ENCODE results near the gene CMTM6. TPM values are rescaled to one million over a fixed set of nuclear protein-coding genes. Genes with fewer than 3 reads are reported as not detected.
"Not testable (repeated sequence)": the region's sequence is repeated elsewhere in the genome, so short reads cannot be mapped to it uniquely, and the experiment has no call there.

Gene CMTM6
- polyA plus RNA-seq, 4 donors = 7.3 to 55.7 (median 17.6) TPM

DNA sequence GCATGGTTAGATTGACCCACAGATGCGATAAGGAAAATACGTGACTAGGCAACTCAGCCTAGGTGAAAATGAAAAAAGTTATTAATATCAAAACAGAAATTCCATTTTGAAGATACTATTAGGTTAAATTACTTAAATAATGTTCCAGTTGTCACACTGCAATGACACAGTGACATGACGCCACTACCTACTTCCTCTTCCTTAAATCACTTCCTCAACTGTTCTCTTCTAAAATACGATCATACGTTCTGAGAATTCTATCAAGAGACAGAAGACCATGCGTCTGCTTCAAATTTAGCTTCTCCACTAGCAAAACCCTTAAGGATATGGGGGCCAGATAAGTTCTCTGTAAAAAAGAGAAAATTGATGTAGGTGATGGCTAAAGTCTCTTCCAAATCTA is 18.2 kb downstream of the CMTM6 start:
- DNase-seq (no peak), FAIRE-seq (no peak)
- WGBS, 3 donors = 83 to 92% (median 90%) methylated on average over 6 of the region's 6 CpGs
- Histone ChIP-seq H3K27ac (ENCODE audit: low read depth in 1 of 3, low read length in 2 of 3) (no peak overlapping the region), H3K4me1 (ENCODE audit: control insufficient read depth in 3 of 3, insufficient read depth in 2 of 3, low read depth in 1 of 3, low read length in 2 of 3) (no peaks in the 10 kb centered on the region), H3K27me3 (ENCODE audit: control insufficient read depth in 3 of 3, insufficient read depth in 3 of 3, low read length in 3 of 3) (no peaks in the 10 kb centered on the region), H3K36me3 (ENCODE audit: control insufficient read depth in 3 of 3, insufficient read depth in 2 of 3, low read depth in 1 of 3, low read length in 3 of 3) (peaks cover 4 to 14% (median 10%) of the 10 kb centered on the region in 3 donors), H3K9me3 (ENCODE audit: control insufficient read depth in 2 of 2, insufficient read depth in 1 of 2, low read depth in 1 of 2, low read length in 1 of 2) (no peaks in the 10 kb centered on the region), H3K4me3 (ENCODE audit: low read depth in 1 of 3, low read length in 3 of 3) (no peak overlapping the region)

DNA sequence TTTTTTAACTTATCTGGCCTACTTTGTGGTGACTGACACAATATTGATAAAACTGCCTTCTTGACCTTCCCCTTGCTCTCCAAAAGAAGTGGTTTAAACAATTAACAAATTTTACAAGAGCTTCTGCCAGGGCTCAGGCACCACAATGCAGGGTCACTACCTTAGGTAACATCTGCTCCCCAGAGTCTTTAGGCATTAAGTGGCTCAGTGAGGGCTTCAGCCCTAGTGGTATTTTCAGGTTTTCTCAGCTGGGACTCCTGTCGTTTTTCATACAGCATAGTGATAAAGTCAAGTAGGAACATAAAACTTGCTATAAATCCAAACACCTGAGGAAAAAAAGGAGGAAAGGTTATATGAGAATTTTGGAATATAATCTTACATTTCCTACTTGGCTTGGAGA is 18.9 kb downstream of the CMTM6 start:
- DNase-seq (no peak), FAIRE-seq (peak; percentile 36)
- Histone ChIP-seq H3K4me1 (ENCODE audit: control insufficient read depth in 3 of 3, insufficient read depth in 2 of 3, low read depth in 1 of 3, low read length in 2 of 3) (no peaks in the 10 kb centered on the region), H3K27ac (ENCODE audit: low read depth in 1 of 3, low read length in 2 of 3) (peak overlapping the region in 1 of 3 donors; percentile 31), H3K9me3 (ENCODE audit: control insufficient read depth in 2 of 2, insufficient read depth in 1 of 2, low read depth in 1 of 2, low read length in 1 of 2) (no peaks in the 10 kb centered on the region), H3K4me3 (ENCODE audit: low read depth in 1 of 3, low read length in 3 of 3) (no peak overlapping the region), H3K36me3 (ENCODE audit: control insufficient read depth in 3 of 3, insufficient read depth in 2 of 3, low read depth in 1 of 3, low read length in 3 of 3) (peaks cover 4 to 14% (median 12%) of the 10 kb centered on the region in 3 donors), H3K27me3 (ENCODE audit: control insufficient read depth in 3 of 3, insufficient read depth in 3 of 3, low read length in 3 of 3) (no peaks in the 10 kb centered on the region)
- 41 to 48% (median 45%) methylated on average over 1 of the region's 1 CpG for WGBS, 3 donors

DNA sequence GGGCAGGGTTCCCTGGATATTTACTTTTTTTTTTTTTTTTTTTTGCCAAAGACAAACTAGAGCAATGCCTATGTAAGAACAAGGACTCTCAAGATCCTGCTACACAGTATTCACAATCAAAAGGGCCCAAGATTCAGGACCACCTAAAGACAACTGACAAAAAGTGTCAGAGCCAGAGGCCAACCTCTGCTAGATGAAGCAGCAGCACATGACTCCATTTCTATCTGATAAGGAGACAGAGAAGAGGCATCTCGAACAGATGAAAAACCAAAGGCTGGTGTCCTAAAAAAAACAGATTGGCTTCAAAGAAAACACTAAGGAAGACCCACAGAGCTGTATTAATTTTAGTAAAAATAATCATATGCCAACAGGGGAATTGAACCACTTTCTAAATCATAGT is 20.0 kb downstream of the CMTM6 start:
- 75 to 89% (median 83%) methylated on average over 1 of the region's 1 CpG for WGBS, 3 donors
- FAIRE-seq = no peak

GRCh38 chr3:32481791-32482631 is 20.6 kb downstream of the CMTM6 start:
- FAIRE-seq (no peak), DNase-seq (no peak)
- no peaks in the 10 kb centered on the region for H3K27me3 ChIP-seq (ENCODE audit: control insufficient read depth in 3 of 3, insufficient read depth in 3 of 3, low read length in 3 of 3)
- H3K9me3 ChIP-seq (ENCODE audit: control insufficient read depth in 2 of 2, insufficient read depth in 1 of 2, low read depth in 1 of 2, low read length in 1 of 2) = no peaks in the 10 kb centered on the region
- peaks cover 2 to 18% (median 10%) of the 10 kb centered on the region in 3 donors for H3K36me3 ChIP-seq (ENCODE audit: control insufficient read depth in 3 of 3, insufficient read depth in 2 of 3, low read depth in 1 of 3, low read length in 3 of 3)
- WGBS, 3 donors = 85 to 96% (median 93%) methylated on average over 3 of the region's 3 CpGs
- no peak overlapping the region for H3K4me3 ChIP-seq (ENCODE audit: low read depth in 1 of 3, low read length in 3 of 3)
- H3K4me1 ChIP-seq (ENCODE audit: control insufficient read depth in 3 of 3, insufficient read depth in 2 of 3, low read depth in 1 of 3, low read length in 2 of 3) = no peaks in the 10 kb centered on the region
- H3K27ac ChIP-seq (ENCODE audit: low read depth in 1 of 3, low read length in 2 of 3) = no peak overlapping the region

More for the DNA sequence above, 20.0 kb downstream of the CMTM6 start:
- peaks cover 4 to 18% (median 12%) of the 10 kb centered on the region in 3 donors for H3K36me3 ChIP-seq (ENCODE audit: control insufficient read depth in 3 of 3, insufficient read depth in 2 of 3, low read depth in 1 of 3, low read length in 3 of 3)
- H3K27ac ChIP-seq (ENCODE audit: low read depth in 1 of 3, low read length in 2 of 3) = no peak overlapping the region
- no peak overlapping the region for H3K4me3 ChIP-seq (ENCODE audit: low read depth in 1 of 3, low read length in 3 of 3)
- H3K9me3 ChIP-seq (ENCODE audit: control insufficient read depth in 2 of 2, insufficient read depth in 1 of 2, low read depth in 1 of 2, low read length in 1 of 2) = no peaks in the 10 kb centered on the region
- H3K27me3 ChIP-seq (ENCODE audit: control insufficient read depth in 3 of 3, insufficient read depth in 3 of 3, low read length in 3 of 3) = no peaks in the 10 kb centered on the region
- no peak for DNase-seq
- no peaks in the 10 kb centered on the region for H3K4me1 ChIP-seq (ENCODE audit: control insufficient read depth in 3 of 3, insufficient read depth in 2 of 3, low read depth in 1 of 3, low read length in 2 of 3)

GRCh38 chr3:32480604-32481003 is 22.0 kb downstream of the CMTM6 start:
- WGBS, 3 donors = 91 to 100% (median 100%) methylated on average over 1 of the region's 1 CpG
- Histone ChIP-seq H3K36me3 (ENCODE audit: control insufficient read depth in 3 of 3, insufficient read depth in 2 of 3, low read depth in 1 of 3, low read length in 3 of 3) (peaks cover 0 to 9% (median 8%) of the 10 kb centered on the region in 3 donors), H3K4me1 (ENCODE audit: control insufficient read depth in 3 of 3, insufficient read depth in 2 of 3, low read depth in 1 of 3, low read length in 2 of 3) (no peaks in the 10 kb centered on the region), H3K9me3 (ENCODE audit: control insufficient read depth in 2 of 2, insufficient read depth in 1 of 2, low read depth in 1 of 2, low read length in 1 of 2) (no peaks in the 10 kb centered on the region), H3K4me3 (ENCODE audit: low read depth in 1 of 3, low read length in 3 of 3) (no peak overlapping the region), H3K27me3 (ENCODE audit: control insufficient read depth in 3 of 3, insufficient read depth in 3 of 3, low read length in 3 of 3) (no peaks in the 10 kb centered on the region), H3K27ac (ENCODE audit: low read depth in 1 of 3, low read length in 2 of 3) (no peak overlapping the region)
- no peak for FAIRE-seq
- DNase-seq = no peak

- FAIRE-seq = no peak
Observed at GRCh38 chr3:32474201-32474600, 28.5 kb downstream of the CMTM6 start.

DNA sequence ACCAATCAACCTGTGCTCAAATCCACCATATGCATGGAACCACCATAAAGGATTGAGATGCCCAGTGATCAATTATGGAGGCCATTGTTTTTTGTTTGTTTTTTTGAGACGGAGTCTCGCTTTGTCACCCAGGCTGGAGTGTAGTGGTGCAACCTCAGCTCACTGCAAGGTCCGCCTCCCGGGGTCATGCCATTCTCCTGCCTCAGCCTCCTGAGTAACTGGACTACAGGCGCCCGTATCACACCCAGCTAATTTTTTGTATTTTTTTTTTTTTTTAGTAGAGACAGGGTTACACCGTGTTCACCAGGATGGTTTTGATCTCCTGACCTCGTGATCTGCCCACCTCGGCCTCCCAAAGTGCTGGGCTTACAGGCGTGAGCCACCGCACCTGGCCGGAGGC is 30.5 kb downstream of the CMTM6 start:
- WGBS, 3 donors = 93 to 96% (median 94%) methylated on average over 12 of the region's 12 CpGs

More at GRCh38 chr3:32474201-32474600, 28.5 kb downstream of the CMTM6 start:
- peaks cover 0 to 18% (median 2%) of the 10 kb centered on the region in 3 donors for H3K36me3 ChIP-seq (ENCODE audit: control insufficient read depth in 3 of 3, insufficient read depth in 2 of 3, low read depth in 1 of 3, low read length in 3 of 3)
- no peak overlapping the region for H3K4me3 ChIP-seq (ENCODE audit: low read depth in 1 of 3, low read length in 3 of 3)
- 81 to 93% (median 89%) methylated on average over 2 of the region's 2 CpGs for whole genome bisulfite sequencing, 3 donors
- no peak overlapping the region for H3K27ac ChIP-seq (ENCODE audit: low read depth in 1 of 3, low read length in 2 of 3)
- no peaks in the 10 kb centered on the region for H3K27me3 ChIP-seq (ENCODE audit: control insufficient read depth in 3 of 3, insufficient read depth in 3 of 3, low read length in 3 of 3)
- DNase-seq = no peak
- H3K9me3 ChIP-seq (ENCODE audit: control insufficient read depth in 2 of 2, insufficient read depth in 1 of 2, low read depth in 1 of 2, low read length in 1 of 2) = no peaks in the 10 kb centered on the region
- H3K4me1 ChIP-seq (ENCODE audit: control insufficient read depth in 3 of 3, insufficient read depth in 2 of 3, low read depth in 1 of 3, low read length in 2 of 3) = peaks cover 0 to 4% (median 0%) of the 10 kb centered on the region in 3 donors

GRCh38 chr3:32471246-32471645 is 31.4 kb downstream of the CMTM6 start:
- no peak overlapping the region for H3K4me3 ChIP-seq (ENCODE audit: low read depth in 1 of 3, low read length in 3 of 3)
- FAIRE-seq (no peak), DNase-seq (no peak)
- peaks cover 0 to 4% (median 4%) of the 10 kb centered on the region in 3 donors for H3K4me1 ChIP-seq (ENCODE audit: control insufficient read depth in 3 of 3, insufficient read depth in 2 of 3, low read depth in 1 of 3, low read length in 2 of 3)
- WGBS, 3 donors = 68 to 73% (median 72%) methylated on average over 3 of the region's 3 CpGs
- no peaks in the 10 kb centered on the region for H3K27me3 ChIP-seq (ENCODE audit: control insufficient read depth in 3 of 3, insufficient read depth in 3 of 3, low read length in 3 of 3)
- H3K27ac ChIP-seq (ENCODE audit: low read depth in 1 of 3, low read length in 2 of 3) = no peak overlapping the region
- peaks cover 0 to 21% (median 0%) of the 10 kb centered on the region in 3 donors for H3K36me3 ChIP-seq (ENCODE audit: control insufficient read depth in 3 of 3, insufficient read depth in 2 of 3, low read depth in 1 of 3, low read length in 3 of 3)
- no peaks in the 10 kb centered on the region for H3K9me3 ChIP-seq (ENCODE audit: control insufficient read depth in 2 of 2, insufficient read depth in 1 of 2, low read depth in 1 of 2, low read length in 1 of 2)

More for the DNA sequence above, 30.5 kb downstream of the CMTM6 start:
- H3K36me3 ChIP-seq (ENCODE audit: control insufficient read depth in 3 of 3, insufficient read depth in 2 of 3, low read depth in 1 of 3, low read length in 3 of 3) = peaks cover 0 to 21% (median 0%) of the 10 kb centered on the region in 3 donors
- not testable (repeated sequence) for H3K27ac ChIP-seq (ENCODE audit: low read depth in 1 of 3, low read length in 2 of 3); H3K4me1 ChIP-seq (ENCODE audit: control insufficient read depth in 3 of 3, insufficient read depth in 2 of 3, low read depth in 1 of 3, low read length in 2 of 3); DNase-seq; H3K27me3 ChIP-seq (ENCODE audit: control insufficient read depth in 3 of 3, insufficient read depth in 3 of 3, low read length in 3 of 3); H3K9me3 ChIP-seq (ENCODE audit: control insufficient read depth in 2 of 2, insufficient read depth in 1 of 2, low read depth in 1 of 2, low read length in 1 of 2); H3K4me3 ChIP-seq (ENCODE audit: low read depth in 1 of 3, low read length in 3 of 3); FAIRE-seq

Measured in small intestine (tissue), 7 donors.